Activated CD4-positive, CD25-positive, alpha-beta regulatory T cell treated with anti-CD3 and anti-CD28 coated beads, Interleukin-2, amount 50 U/mL, for 72 hours (primary cell): ENCODE data around the gene CHST15.
A peak's percentile ranks its signal among the peaks of the same experiment; 100 is the strongest.

Experiments
- DNase-seq: peaks from one replicate; pipeline ENCODE4 v3.0.0; 2021

CHST15 gene

DNA sequence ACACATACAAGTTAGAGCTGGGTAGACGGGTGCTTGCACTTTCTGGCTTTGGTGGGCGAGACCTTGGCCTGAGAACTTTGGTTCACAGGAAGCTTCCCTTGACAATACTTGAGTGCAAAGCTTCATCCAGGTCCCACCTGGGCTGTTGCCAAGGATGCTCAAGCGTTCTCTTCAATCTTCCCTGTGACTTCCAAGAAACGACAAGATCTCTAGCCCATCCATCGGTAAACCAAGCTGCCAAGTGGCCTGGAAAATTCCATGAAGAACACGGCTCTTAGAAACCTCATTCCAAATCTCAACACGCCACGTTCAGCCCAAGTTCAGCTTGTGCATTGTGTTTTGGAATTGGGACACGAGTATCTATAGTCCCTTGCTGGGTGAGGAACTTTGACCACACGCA is 84.7 kb downstream of the CHST15 start:
- DNase-seq = no peak

DNA sequence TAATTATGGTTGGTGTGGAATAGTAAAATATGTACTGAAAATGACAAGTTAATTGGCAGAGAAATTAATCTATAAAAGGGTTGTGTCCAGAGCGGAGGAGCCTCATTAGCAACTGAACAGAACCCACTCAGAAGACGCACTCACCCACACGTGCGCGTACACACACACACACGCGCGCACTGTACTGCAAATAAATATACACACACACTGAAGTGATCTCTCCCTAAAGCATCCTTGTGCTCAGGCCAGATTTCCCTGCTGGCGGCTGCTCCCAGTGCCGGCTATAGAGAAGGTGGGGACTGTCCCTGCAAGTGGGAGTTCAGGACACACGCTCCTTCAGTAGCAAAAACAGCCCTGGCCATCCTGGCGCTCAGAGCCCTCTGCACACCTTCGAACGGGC is 85.2 kb downstream of the CHST15 start:
- DNase-seq = no peak

DNA sequence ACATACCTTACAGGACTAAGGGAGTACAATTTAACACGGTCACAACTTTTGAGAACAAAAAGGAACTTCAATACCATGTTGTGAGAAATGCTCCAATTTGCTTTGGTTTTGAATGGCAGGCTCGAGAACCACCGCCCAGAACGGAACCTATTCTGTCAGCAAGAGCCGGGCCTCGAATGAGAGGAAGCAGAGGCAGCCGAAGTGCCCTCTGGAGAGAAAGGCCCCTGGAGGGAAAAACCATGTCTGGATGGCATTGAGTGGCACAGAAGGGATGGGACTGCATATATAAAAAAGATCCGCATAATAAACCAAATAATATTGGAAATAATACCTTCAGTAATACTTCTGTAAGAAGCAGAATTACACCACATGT is 85.6 kb downstream of the CHST15 start:
- no peak for DNase-seq

DNA sequence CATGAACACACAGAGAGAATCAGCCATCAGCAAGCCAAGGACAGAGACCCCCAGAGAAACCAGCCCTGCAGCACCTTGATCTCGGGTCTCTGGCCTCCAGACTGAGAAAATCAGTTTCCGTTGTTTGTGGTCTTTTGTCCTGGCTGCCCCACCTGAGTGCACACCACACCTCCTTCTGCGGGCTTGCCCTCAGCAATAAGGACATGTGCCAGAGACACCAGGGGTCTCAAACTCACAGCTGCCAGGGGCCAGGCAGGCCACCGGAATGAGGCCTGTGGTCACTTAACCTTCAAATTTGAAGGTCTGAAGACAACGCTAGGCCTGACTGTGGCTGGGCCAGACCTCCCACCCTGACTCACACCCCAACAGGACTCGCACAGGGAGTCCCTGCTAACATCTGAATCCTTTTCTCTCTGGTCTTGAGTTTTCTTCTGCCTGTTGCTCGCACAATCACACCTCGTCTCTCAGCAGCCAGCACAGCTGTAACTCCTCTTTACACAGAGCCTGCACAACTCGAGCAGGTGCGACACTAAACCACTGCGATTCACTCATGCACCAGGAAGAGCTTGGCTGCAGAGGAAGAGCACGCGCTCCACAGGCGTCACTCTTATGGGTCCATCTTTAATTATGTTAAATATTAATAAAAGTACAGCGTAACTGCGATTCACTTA is 86.2 kb downstream of the CHST15 start:
- peak; percentile 16 for DNase-seq

DNA sequence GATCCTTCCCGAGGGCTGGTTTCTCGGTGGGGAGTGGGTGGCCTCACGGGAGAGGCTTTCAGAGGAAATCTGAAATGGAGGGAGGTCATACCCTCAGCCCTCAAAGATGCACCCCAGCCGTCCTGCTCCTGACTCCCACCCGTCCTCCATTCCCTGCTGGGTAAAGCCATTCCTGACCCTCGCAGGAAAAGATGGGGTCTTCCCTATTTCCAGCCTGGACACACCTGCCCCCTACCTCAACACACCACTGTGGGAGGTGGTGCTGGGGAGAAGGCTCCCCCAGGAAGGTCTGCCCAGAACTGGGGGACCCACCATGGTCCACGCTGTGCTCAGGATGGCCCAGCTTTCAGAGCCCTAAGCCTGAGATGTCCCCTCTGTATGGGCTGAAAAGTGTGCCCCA is 86.9 kb downstream of the CHST15 start:
- DNase-seq = no peak

DNA sequence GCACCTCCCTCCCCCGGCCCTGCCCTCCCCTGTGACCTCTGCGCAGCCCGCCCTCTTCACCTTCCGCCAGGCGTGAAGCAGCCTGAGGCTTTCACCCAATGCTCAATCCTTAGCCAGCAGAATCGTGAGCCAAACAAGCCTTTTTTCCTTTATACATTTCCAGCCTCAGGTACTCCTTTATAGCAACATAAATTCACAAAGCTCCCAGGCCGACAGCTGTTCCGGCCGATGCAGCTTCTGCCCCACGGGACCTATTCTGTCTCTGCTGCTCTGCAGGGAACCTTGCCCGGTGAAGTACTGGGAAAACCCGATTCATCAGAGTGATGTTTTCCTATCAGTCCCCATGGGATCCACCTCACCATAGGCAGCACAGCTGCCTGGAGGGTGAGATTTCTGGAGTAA is 87.4 kb downstream of the CHST15 start:
- DNase-seq = no peak

DNA sequence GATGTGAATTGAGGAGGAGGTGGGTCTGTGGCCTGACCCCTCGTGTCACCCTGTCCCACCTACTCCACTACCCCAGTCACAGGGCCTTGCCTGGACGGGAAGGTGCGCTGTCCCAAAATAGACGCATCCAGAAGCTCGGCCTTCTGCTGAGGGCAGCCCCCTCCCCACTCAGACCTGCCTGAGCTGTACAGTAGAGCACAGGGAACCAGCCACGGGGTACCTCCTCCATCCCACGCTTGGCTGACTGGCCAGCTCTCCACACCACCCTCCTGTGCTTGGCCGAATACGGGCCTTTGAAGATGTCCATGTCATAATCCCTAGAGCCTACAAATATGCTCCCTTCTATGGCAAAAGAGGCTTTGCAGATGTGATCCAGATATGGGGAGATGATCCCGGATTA is 88.3 kb downstream of the CHST15 start:
- DNase-seq = no peak

DNA sequence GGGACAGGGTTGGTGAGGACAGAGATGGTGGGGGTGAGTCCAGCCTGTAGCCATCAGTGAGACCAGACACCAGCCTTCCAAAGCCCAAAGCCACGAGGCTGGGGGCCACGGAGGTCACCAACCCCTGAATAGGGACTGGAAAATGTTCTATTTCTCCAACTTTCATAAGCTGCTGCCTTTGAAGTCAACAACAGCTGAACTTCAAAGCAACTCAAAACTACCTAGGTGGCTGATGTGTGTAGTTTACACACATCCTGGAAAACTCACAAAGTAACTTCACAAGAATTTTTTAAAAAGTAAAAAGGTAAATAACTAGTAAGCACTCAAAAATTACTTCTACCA is 88.8 kb downstream of the CHST15 start:
- DNase-seq = no peak

DNA sequence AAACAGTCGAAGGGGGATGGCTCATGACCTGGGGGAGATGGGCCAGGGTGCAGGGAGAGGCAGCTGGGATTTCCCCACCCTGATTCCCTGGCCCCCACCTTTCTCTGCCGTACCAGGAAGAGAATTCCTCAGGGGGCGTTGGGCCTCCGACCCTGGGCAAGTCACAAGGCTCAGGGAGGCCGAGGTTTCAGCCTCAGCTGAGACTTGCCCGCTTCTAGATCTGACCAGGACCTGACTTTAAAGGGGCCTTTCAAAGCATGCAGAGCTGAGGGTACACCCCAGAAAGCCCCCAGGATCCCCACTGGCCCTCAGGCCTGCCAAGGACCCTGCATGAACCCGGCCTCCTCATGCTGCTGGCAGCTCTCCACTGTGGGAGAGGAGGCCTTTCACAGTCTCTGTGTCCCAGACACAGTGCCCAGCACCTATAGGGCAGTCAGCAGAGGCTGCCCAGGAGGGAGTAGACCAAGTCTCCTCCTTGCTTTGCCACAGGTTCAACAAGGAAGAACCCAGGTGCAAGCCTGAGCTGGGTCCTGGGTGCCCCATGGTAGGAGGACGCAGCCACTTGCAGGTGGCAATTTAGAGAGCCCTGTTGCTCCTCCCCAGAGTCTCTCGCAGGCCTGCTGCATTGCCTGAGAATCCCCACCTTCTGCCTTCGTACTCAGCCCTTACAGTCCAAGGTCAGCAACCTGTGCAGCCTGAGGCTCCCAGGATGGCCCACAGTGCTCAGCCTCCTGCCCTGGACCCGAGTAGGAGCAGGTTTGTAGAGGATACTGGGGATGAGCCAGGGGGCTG is 89.3 kb downstream of the CHST15 start:
- no peak for DNase-seq

DNA sequence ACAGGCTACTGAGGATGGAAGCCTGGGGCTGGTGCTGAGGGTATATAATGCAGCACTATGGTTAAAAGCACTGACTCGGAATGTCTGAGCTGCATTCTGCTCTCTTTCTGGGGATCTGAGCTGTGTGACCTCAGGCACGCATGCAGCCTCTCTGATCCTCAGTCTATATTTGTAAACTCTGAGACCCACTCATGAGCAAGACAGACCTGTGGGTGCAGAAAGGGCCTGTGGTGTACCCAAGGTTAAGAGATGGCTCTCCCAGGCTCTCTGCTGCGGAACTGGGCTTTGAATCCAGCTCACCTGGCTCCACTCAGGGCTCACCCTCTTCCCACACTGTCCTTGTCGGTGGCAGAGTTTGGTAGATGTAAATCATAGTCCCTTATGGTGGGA is 89.9 kb downstream of the CHST15 start:
- no peak for DNase-seq

DNA sequence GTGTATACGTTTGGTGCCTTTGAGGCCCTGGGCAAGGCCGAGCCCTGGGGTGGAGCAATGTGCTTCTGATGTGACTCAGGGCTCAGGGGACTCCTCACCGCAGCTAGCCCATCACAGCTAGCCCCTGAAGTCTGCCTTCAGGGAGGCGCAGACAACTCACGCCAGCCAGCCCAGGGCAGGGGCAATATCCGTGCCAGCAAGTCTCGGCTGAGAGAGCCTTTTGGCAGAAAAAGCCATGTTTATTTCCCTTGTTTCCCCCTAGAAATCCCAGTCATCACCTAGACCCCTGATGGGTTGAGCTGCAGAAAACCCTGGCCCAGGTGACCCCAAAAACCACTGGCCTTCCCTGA is 90.4 kb downstream of the CHST15 start:
- no peak for DNase-seq

DNA sequence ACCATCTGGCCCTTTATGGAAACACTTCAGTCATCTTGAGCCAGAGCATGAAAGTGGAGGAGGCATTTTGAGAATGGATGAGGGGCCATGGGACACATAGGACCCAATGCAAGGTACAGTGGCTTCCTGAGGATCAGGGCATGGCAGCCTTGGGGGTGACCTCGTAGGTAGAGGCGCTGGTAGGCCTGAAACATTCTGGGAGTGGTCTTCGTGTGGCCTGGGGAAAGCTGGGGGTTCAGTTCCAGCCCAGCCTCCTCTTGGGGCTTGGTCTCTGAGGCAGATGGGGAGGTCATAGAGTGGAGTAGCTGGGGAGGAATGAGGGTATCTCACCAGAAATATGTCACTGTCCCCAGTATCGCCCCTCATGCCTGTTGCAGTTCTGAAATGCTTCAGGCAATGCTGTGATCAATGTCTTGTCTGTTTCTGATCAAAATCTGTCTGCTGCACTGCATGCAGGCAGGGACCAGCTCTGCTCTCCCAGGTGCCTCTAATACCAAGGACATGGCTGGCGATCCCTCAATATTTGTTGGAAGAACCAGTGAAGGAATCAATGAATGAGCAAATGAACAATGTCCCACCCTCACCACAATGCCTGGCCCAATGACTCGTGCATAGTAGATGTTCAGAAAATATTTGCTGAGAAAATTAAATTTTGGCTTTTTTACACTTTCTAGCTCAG is 90.9 kb downstream of the CHST15 start:
- no peak for DNase-seq

DNA sequence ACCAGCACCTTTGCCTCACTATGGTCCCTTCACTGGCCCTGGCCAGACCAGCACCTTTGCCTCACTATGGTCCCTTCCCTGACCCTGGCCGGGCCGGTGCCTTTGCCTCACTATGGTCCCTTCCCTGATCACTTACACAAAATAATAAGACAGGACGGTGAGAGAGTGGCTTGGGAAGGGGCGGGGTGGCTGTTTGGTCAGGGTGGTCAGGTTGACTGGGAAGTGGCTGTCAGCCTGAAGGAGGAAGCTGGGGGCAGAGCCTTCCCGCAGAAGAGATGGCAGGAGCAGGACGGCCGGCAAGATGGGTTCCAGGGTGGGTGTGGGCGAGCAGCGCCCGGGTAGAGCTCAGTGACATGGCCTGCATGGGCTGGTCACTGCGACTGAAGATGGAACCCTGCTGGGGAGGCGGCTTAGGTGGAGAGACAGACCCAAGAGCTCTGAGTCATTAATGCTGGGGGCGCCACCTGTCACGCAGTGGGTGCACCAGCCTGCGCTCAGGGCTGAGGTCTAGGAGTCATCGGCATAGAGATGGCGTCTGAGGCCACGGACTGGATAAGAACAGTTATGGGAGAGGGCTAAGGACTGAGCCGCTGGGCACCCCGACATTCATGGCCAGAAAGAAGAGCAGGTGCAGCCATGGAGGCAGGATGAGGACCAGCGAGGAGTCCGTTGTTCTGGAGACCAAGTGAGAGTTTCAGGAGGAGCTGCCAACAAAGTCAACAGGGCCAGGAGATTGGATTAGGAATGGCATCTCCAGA is 91.8 kb downstream of the CHST15 start:
- DNase-seq = no peak

DNA sequence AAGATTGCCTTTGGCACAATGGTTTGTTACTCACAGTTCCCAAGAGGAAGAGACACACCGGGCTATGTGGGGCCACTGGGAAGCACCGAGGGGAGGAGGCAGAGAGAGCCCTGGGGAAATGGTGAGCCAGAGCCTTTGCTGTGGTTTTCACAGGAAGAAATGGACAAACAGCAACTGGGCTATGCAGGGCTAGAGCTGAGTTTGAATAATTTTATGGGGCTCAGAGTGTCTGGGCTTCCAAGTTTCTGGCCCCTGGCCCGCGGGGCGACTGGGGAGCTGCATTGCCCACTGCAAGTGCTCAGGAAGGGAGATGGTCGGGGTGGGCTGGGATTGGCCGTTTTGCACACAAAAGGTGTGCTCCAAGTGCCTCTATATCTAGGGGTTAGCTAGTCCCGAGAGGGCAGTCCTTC is 92.6 kb downstream of the CHST15 start:
- no peak for DNase-seq

DNA sequence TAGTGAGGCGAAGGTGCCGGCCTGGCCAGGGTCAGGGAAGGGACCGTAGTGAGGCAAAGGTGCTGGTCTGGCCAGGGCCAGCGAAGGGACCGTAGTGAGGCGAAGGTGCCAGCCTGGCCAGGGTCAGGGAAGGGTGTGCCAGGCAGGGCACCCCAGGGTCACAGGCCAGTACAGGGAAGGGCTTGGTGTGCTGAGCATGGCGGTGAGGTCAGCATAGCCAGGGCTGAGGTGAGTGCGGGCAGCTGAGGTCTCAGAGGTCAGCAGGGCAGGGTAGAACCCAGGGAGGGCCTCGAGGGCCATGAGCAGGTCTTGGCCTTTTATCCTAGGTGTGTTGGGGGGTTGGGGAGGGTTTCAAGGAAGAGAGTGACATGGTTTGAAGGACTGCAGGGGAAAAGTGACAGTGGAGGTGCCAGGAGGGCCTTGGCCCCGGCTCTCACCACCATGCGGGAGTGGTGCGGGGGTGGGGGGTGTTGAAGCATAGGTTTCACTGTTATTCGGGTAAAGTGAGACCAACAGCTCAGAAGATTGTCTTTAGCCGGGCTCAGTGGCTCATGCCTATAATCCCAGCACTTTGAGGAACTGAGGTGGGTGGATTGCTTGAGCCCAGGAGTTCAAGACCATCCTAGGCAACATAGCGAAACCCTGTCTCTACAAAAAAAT is 93.3 kb downstream of the CHST15 start:
- DNase-seq = no peak

DNA sequence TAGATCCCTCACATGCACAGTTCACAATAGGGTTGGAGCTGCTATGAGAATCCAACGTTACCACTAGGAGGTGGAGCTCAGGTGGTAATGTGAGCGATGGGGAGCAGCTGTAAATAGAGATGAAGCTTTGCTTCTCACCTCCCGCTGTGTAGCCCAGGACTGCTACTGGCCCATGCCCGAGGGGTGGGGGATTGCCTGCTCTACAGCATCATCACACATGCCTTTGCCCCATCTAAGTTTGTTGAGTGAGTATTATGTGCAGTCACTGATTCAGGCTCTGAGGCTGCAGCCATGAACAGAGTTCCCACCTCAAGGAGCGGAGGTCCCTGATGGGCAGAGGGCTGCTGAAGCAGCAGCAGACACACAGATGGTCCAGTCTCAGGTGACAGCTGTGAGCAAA is 94.1 kb downstream of the CHST15 start:
- no peak for DNase-seq

DNA sequence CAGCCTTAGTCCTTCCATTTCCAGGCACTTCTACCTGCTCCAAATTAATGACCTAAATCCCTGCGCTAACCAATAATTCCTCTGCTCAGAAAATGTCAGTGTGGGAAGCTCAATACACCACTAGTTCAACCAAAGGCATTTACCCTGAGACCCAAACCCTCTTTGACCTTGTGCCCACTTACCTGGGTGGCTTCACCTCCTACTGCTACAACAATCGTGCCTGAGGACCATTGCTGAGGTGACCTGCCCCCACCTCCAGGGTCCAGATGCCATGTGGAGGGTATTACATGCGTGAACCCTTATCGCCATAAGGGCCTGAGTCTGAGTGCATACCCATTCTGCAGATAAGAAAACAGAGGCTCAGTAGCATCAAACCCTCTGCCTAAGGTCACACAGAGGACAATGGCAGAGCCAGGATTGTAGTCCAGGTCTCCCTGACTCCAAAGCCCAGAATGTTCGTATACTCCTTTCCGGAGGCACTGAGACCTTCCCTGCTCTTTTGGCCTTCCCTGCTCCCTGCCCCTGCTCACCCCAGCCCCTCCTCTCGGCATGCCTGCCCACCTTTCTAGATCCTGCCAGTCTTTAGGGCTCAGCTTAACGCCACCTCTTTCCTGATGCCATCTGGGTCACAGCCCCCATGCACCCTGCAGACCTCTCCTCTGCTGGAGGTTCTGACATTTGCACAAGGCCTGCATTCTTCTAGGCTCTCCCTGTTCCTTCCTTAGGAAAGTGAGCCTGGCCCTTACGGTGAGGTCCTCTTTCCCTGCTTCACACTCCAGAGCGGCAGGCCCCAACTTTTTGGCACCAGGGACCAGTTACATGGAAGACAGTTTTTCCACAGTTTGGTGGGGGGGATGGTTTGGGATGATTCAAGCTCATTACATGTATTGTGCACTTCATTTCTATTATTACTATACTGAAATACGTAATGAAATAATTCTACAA is 94.9 kb downstream of the CHST15 start:
- DNase-seq = no peak

DNA sequence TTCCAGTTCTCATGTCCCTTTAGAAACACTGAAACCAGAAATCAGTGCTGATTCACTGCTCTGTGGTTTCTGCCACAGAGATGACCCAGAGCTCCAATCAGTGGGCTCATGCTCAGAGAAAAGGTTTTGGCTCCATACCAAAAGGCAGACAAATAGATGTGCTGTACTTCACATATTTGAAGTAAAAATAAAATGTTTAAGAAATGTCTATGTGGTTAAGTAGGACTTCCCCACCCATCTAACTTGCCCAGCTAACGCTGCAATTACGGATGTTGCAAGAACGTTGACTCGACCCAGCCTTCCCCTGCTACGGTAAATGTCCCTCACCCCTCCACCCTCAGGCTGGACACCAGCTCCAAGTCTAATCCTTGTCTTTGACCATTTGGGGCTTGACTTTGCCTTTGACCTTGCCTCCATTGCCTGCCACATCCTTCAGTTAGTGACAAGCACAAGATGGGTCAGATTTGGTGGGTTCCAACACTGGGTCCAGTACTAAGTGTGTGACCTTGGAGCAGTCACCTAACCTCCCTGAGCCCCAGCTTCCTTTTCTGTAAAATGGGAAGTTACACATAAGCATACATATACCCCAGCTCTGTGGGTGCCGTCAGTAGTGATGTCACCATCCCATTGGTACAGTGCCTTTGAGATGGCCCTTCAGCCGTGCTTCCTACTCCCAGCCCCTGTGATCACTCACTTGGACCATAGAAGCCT is 95.8 kb downstream of the CHST15 start:
- no peak for DNase-seq

DNA sequence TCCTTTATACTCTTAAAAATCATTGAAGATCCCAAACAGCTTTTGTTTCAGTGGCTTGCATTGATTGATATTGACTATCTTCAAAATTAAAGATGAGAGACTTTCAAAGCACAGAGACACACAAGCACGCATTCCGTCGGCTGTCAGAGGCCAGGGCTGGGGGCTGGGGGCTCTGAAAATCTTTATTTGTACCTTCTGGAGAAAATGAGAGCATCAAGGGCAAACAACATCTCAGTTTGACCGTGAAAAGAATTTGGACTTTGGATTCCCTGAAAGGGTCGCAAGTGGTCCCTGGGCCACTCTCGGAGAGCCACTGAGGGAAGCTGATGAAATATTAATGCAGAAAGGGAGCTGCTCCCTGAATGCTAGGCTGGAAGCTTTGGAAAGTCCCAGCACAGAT is 96.4 kb downstream of the CHST15 start:
- no peak for DNase-seq

DNA sequence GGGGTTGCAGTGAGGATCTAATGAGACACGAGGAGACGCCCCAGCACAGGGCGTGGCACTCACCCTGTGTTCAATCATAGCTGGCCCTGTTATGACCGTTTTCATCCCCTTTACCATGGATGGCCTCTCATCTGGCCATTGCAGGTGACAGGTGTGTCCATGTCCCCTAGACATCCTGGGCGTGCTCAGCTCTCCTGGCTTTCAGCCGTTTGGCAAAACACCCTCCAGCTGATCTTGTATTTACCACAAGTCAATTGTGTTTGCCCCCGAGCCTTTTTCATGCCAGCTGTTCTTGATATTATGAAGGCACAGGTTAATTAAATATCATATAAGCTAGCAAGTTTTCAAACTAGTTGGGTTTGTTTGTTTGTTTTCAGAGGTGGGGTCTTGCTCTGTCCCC is 97.1 kb downstream of the CHST15 start:
- no peak for DNase-seq

DNA sequence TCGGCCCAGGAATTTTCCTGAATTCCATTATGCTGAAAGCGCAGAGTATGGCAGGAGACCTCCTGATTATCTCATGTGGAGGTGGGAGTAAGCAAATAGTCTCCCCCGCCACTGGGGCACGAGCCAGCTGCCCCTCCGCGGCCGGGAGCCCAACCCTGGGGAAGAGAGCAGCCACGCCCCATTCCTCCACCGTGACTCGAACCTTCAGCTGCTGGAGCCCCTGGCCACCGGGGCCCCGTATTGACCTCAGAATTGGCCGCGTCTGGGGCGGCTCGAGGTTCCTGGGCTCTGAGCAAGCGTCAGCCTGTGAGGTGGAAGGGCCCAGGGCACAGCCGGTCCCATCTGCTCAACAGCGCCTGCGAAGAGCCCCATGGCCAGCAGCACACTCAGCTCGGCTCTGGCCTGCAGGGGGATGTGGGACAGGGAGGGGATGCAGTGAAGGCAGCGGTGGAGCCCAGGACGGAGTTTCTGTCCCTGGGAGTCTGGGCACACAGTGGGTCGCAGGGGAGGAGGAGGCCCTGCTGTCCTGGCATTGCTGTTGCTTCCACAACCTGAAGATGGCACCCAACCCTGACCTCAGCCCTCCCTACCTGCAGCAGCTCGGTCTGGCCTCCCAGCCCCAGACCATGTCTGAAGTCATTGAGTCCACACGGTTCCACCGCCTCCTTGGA is 97.8 kb downstream of the CHST15 start:
- no peak for DNase-seq
